Body of pancreas (tissue), 4 donors: ENCODE data around the gene LRFN4.

Source experiments
- POLR2A ChIP-seq, 3 donors: fragments of 450-650 bp; IDR thresholded peaks; one replicate each; pipeline ENCODE4 v1.6.1; 2016; ENCODE audit warnings: antibody characterized with exemption in 3 of 3, mild to moderate bottlenecking in 2 of 3
- TF ChIP-seq, protein P1 (sequence below), 7 experiments: fragments of 450-650 bp in 4 of 7; fragments of 200-600 bp in 3 of 7; sonication (generic) in 3 of 7; IDR thresholded peaks; one replicate each; pipeline ENCODE4 v1.5.1; 2016 to 2019; ENCODE audit warnings: antibody characterized with exemption in 7 of 7

DNA sequence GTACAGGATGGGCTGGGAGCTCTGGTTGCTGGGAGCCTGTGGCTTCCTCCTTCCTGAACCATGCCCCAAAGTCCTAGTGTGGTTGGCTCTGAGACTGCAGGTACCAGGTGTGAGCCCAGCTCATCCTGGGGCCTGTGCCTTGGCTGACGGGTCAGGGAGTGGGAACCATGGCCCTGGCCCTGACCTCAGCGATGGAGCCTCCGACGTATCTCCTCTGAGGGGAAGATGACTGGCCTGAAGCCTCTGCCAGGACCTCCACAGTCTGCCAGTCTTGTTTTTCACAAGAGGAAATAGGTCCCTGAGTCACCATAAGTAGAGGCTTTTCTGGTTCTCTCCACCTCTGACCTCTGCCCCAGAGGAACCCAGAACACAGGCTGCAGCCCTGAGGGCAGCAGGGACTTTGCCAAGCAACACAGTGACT is 10.2 kb upstream of the LRFN4 start:
- no peak for TF ChIP-seq POLR2A (IDR thresholded peaks at IDR 0.05)
- TF ChIP-seq, protein P1, sequence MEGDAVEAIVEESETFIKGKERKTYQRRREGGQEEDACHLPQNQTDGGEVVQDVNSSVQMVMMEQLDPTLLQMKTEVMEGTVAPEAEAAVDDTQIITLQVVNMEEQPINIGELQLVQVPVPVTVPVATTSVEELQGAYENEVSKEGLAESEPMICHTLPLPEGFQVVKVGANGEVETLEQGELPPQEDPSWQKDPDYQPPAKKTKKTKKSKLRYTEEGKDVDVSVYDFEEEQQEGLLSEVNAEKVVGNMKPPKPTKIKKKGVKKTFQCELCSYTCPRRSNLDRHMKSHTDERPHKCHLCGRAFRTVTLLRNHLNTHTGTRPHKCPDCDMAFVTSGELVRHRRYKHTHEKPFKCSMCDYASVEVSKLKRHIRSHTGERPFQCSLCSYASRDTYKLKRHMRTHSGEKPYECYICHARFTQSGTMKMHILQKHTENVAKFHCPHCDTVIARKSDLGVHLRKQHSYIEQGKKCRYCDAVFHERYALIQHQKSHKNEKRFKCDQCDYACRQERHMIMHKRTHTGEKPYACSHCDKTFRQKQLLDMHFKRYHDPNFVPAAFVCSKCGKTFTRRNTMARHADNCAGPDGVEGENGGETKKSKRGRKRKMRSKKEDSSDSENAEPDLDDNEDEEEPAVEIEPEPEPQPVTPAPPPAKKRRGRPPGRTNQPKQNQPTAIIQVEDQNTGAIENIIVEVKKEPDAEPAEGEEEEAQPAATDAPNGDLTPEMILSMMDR (IDR thresholded peaks at IDR 0.05), result no peak
